Progenitor cell of endocrine pancreas (in vitro differentiated cells): ENCODE measurements around the gene TRPM1. TPM values are rescaled to one million over a fixed set of nuclear protein-coding genes. Genes with fewer than 3 reads are reported as not detected.

Experiments used
- DNase-seq: peaks from one replicate; pipeline ENCODE4 v3.0.0; 2021; ENCODE audit warnings: low spot score; ENCODE audit not compliant: unreplicated experiment
- H3K27ac Mint-ChIP-seq: 2 replicates; pipeline ENCODE4 v1.8.0; 2021; ENCODE audit warnings: mild to moderate bottlenecking, moderate library complexity, mixed read lengths
- H3K27me3 Mint-ChIP-seq: 2 replicates; pipeline ENCODE4 v1.8.0; 2021; ENCODE audit warnings: mixed read lengths
- H3K36me3 Mint-ChIP-seq: 2 replicates; pipeline ENCODE4 v1.8.0; 2022; ENCODE audit warnings: mixed read lengths; ENCODE audit not compliant: insufficient read depth
- H3K4me1 Mint-ChIP-seq: 2 replicates; pipeline ENCODE4 v1.8.0; 2021; ENCODE audit warnings: low read depth, mixed read lengths
- H3K4me3 Mint-ChIP-seq: 2 replicates; pipeline ENCODE4 v1.8.0; 2021; ENCODE audit warnings: low read depth, mild to moderate bottlenecking, moderate library complexity, mixed read lengths
- H3K9me3 Mint-ChIP-seq: 2 replicates; pipeline ENCODE4 v1.8.0; 2021; ENCODE audit warnings: low read depth, mixed read lengths
- CTCF ChIP-seq: fragments of 200-600 bp; sonication (generic); IDR thresholded peaks from one replicate; pipeline ENCODE4 v1.5.0; 2021; ENCODE audit warnings: antibody characterized with exemption, mild to moderate bottlenecking; ENCODE audit not compliant: unreplicated experiment
- total RNA-seq: library from RNA; stranded (reverse); gene quantifications from 2 replicates; pipeline ENCODE4 v1.2.1, GENCODE V29; 2021

The TRPM1 gene
- total RNA-seq, 1 donor from 2014 or later, result not detected

GRCh38 chr15:31040611-31041010, 60.9 kb downstream of the TRPM1 start:
- DNase-seq, result no peak
- no peaks in the 10 kb centered on the region for H3K4me1 Mint-ChIP-seq
- TF ChIP-seq CTCF, result no peak
- H3K9me3 Mint-ChIP-seq, result no peaks in the 10 kb centered on the region
- H3K27me3 Mint-ChIP-seq, result no peaks in the 10 kb centered on the region
- no peaks in the 10 kb centered on the region for H3K36me3 Mint-ChIP-seq
- no peak overlapping the region for H3K27ac Mint-ChIP-seq
- H3K4me3 Mint-ChIP-seq, result no peak overlapping the region

GRCh38 chr15:31039961-31040360, 61.6 kb downstream of the TRPM1 start:
- no peaks in the 10 kb centered on the region for H3K4me1 Mint-ChIP-seq
- H3K9me3 Mint-ChIP-seq, result no peaks in the 10 kb centered on the region
- no peak for DNase-seq
- H3K27me3 Mint-ChIP-seq, result no peaks in the 10 kb centered on the region
- TF ChIP-seq CTCF, result no peak
- no peak overlapping the region for H3K4me3 Mint-ChIP-seq
- H3K36me3 Mint-ChIP-seq, result no peaks in the 10 kb centered on the region
- H3K27ac Mint-ChIP-seq, result no peak overlapping the region

DNA sequence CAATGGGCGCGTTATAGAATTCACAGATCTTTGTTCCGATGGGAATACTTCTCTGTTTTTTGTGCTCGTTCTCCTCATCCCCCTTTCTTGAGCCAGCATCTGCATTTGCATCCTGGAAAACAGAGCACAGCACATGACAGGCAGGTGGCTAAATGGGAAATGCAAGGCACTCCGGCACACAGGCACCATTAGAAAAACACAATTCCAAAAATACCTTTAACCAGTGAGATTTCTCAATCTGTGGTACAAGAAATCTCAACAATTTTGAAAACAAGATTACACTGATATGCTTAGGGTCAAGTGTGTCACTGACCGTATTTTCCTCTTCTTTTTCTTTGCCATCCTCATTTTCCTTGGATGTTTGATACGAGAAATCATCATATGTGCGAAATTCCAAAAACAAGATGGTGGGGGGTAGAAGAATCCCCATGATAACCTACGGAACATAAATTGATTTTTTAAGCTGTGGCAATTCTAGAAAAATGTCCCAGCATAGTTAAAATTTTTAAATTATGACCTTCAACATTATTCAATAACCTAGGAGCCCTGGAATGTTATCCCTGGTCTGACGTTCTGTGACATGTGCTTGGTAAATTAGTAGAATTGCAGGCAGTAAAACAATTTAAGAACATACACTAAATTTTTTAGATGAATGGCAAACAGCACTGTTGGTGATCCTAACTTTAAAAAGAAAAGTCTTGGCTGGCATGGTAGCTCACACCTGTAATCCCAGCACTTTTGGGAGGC, 63.6 kb downstream of the TRPM1 start:
- no peak overlapping the region for H3K4me3 Mint-ChIP-seq
- DNase-seq, result no peak
- TF ChIP-seq CTCF, result no peak
- no peaks in the 10 kb centered on the region for H3K9me3 Mint-ChIP-seq
- H3K27me3 Mint-ChIP-seq, result no peaks in the 10 kb centered on the region
- H3K27ac Mint-ChIP-seq, result no peak overlapping the region
- H3K4me1 Mint-ChIP-seq, result peaks cover 3% of the 10 kb centered on the region
- no peaks in the 10 kb centered on the region for H3K36me3 Mint-ChIP-seq

GRCh38 chr15:31036783-31037182, 64.7 kb downstream of the TRPM1 start:
- Mint-ChIP-seq H3K27me3 (no peaks in the 10 kb centered on the region), H3K4me1 (peaks cover 3% of the 10 kb centered on the region), H3K27ac (no peak overlapping the region), H3K9me3 (no peaks in the 10 kb centered on the region), H3K36me3 (no peaks in the 10 kb centered on the region), H3K4me3 (no peak overlapping the region)
- DNase-seq, result no peak
- TF ChIP-seq CTCF, result no peak

DNA sequence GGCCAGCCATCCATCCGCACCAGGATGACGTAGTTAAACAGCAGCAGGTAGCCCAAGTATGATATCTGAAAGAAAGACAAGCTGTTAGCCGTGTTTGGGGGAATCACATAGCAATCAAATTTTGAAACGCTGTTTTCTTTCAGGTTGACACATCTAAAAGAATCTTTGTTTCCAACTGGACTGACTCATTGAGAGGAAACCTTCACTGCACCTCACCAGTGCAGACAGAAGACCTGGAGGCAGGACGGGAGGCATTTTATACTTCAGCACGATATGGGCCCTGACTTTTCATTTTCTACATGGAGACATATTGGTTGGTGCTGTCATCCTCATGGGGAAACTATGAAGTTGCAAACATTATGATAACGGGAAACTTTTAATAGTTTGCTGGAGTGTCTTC, 65.9 kb downstream of the TRPM1 start:
- Mint-ChIP-seq H3K27ac (no peak overlapping the region), H3K27me3 (no peaks in the 10 kb centered on the region), H3K4me3 (no peak overlapping the region), H3K4me1 (peaks cover 3% of the 10 kb centered on the region), H3K36me3 (no peaks in the 10 kb centered on the region), H3K9me3 (no peaks in the 10 kb centered on the region)
- TF ChIP-seq CTCF, result no peak
- no peak for DNase-seq
